Sigmoid colon (tissue), 7 donors: ENCODE results near the gene SEMA3B. TPM values are rescaled to one million over a fixed set of nuclear protein-coding genes. Genes with fewer than 3 reads are reported as not detected.

Experiments used
- DNase-seq: peaks from one replicate; pipeline ENCODE4 v3.0.0-alpha.2; 2019
- H3K27ac ChIP-seq, 4 donors: fragments of 200-600 bp; sonication (generic); one replicate each; pipeline ENCODE4 v1.5.1; 2016 to 2019; ENCODE audit warnings: mild to moderate bottlenecking in 1 of 4
- H3K27me3 ChIP-seq, 3 donors: fragments of 200-600 bp; sonication (generic); one replicate each; pipeline ENCODE4 v1.5.1; 2019; ENCODE audit warnings: mild to moderate bottlenecking in 1 of 3
- H3K36me3 ChIP-seq, 4 donors: fragments of 200-600 bp; sonication (generic); one replicate each; pipeline ENCODE4 v1.5.1; 2016 to 2019
- H3K4me1 ChIP-seq, 4 donors: fragments of 200-600 bp; sonication (generic); one replicate each; pipeline ENCODE4 v1.5.1; 2017 to 2019
- H3K4me3 ChIP-seq, 4 donors: fragments of 200-600 bp; sonication (generic); one replicate each; pipeline ENCODE4 v1.5.1; 2017 to 2019; ENCODE audit warnings: mild to moderate bottlenecking in 2 of 4, moderate library complexity in 1 of 4
- H3K9me3 ChIP-seq, 4 donors: fragments of 200-600 bp in 3 of 4; sonication (generic) in 3 of 4; one replicate each; pipeline versions ENCODE4 v1.5.1 to v1.6.1; 2013 to 2019
- EP300 ChIP-seq, 4 donors: sonication (generic); formaldehyde crosslinking; IDR thresholded peaks; one replicate each; pipeline ENCODE4 v1.6.1; 2017; ENCODE audit warnings: antibody characterized with exemption in 4 of 4
- POLR2A ChIP-seq, 2 donors: fragments of 450-650 bp; IDR thresholded peaks; one replicate each; pipeline ENCODE4 v1.6.1; 2016; ENCODE audit warnings: antibody characterized with exemption in 2 of 2, mild to moderate bottlenecking in 2 of 2, moderate library complexity in 2 of 2
- POLR2AphosphoS5 ChIP-seq, 4 donors: sonication (generic); formaldehyde crosslinking; IDR thresholded peaks; one replicate each; pipeline ENCODE4 v1.6.1; 2017; ENCODE audit warnings: antibody characterized with exemption in 4 of 4
- WGBS, 2 donors: extraction: QIAGEN DNeasy Blood & Tissue Kit; methylation state at CpG; one replicate each; pipeline ENCODE4 v1.1.7; 2013; 5-methylcytosine and 5-hydroxymethylcytosine counted together
- intact Hi-C: fragments of 100-400 bp; cut with DNase I; formaldehyde crosslinking; loops from one replicate; pipeline ENCODE4 v1.15.1; 2023
- polyA plus RNA-seq, 3 donors: library from polyadenylated mRNA; stranded (reverse); fragments of 200-250 nt; gene quantifications; one replicate each; pipeline ENCODE4 v1.2.3, GENCODE V29; 2013
- total RNA-seq, 4 donors: library from RNA; depleted of rRNA; stranded (reverse); fragments of >200 nt; gene quantifications; one replicate each; pipeline ENCODE4 v1.1.0, GENCODE V29; 2016
- TF ChIP-seq, protein P1 (sequence below), 4 experiments: fragments of 450-650 bp in 3 of 4; fragments of 200-600 bp in 1 of 4; IDR thresholded peaks; one replicate each; pipeline ENCODE4 v1.5.1; 2016 to 2019; ENCODE audit warnings: antibody characterized with exemption in 4 of 4, mild to moderate bottlenecking in 3 of 4, moderate library complexity in 2 of 4
- donor health status: healthy with polysubstance abuse.
- donor health status: Bipolar disorder and iron deficiency.
- donor health status: healthy.

SEMA3B gene
- total and polyA plus RNA-seq, 7 donors, result 7.9 to 54.6 (median 24.6) TPM

DNA sequence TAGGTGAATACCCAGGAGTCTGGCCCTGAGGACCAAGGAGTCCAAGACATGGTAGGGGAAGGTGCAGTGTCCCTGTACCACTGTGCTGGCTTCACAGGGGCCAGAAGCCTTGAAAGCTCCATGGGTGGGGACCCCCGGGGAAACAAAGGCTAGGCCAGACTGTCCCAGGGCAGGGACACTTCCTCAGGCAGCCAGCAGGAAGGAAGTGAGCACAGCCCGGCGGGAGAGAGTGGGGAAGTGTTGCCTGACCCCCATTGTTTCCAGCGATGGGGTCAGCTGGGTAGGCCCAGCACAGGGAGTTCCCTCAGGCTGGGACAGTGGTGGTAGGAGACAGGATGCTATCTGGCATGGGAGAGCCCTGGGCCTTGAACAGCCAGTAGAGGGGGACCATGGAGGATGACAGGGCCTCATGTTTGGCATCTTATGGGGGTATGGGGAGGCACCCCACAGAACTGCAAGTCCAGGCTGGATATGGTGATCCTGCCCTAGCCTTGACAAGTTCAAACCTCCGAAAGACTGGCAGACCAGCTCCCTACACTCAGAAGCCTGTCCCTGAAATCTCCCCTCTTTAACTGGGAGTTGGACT, 54.8 kb downstream of the SEMA3B start:
- DNase-seq, result no peak
- TF ChIP-seq, protein P1, sequence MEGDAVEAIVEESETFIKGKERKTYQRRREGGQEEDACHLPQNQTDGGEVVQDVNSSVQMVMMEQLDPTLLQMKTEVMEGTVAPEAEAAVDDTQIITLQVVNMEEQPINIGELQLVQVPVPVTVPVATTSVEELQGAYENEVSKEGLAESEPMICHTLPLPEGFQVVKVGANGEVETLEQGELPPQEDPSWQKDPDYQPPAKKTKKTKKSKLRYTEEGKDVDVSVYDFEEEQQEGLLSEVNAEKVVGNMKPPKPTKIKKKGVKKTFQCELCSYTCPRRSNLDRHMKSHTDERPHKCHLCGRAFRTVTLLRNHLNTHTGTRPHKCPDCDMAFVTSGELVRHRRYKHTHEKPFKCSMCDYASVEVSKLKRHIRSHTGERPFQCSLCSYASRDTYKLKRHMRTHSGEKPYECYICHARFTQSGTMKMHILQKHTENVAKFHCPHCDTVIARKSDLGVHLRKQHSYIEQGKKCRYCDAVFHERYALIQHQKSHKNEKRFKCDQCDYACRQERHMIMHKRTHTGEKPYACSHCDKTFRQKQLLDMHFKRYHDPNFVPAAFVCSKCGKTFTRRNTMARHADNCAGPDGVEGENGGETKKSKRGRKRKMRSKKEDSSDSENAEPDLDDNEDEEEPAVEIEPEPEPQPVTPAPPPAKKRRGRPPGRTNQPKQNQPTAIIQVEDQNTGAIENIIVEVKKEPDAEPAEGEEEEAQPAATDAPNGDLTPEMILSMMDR (IDR thresholded peaks at IDR 0.05), result no peak
- peak; percentile 20 to 50 (median 48) for TF ChIP-seq POLR2AphosphoS5 (IDR thresholded peaks at IDR 0.05)
- H3K36me3 ChIP-seq, result peaks cover 0 to 31% (median 4%) of the 10 kb centered on the region in 4 donors
- H3K4me3 ChIP-seq, result no peak overlapping the region
- intact Hi-C loops, result loop anchor here (5.0 to 10.0 kb wide), 2 partner anchors 131 to 1061 kb away; partner anchors contain the start of genes GNAT1 and MANF
- 63 to 73% methylated on average over 5 of the region's 5 CpGs for WGBS, 2 donors
- H3K9me3 ChIP-seq, result no peaks in the 10 kb centered on the region
- H3K27me3 ChIP-seq, result no peaks in the 10 kb centered on the region
- H3K27ac ChIP-seq, result peak overlapping the region; percentile 88 to 92 (median 92)
- H3K4me1 ChIP-seq, result peaks cover 0 to 68% (median 56%) of the 10 kb centered on the region in 4 donors

DNA sequence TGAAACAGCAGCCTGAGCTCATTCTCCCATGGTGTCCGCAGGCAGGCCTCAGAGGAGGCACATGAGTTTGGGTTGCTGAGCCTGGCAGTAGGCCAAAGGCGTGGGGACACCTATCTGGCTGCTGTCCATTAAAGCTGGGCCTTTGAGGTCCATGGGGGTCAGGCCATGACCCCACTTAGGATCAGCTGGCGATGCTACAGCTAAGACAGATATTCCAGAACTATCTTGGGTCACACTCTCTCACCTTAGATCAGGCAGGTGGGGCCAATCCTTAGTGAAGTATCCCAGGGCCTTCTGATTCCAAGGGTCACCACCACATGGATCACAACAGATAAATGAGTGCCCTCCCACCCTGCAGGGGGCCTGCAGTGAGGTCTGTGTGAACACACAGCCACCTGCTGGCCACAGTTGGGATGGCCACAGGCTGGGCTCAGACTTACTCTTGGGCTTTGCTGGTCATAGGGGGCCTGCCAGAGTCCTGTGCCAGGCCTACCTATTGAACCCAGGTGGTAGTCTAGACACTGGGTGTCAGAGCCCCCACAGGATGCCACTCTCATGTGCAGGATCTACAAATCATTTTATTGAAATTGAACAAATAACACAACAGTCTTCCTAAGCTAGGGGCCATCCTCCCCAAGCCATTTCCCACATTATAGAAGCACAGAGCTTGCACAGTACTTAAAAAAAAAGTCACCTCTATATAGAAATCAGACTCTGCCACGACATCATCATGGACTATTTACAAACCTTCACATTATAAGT, 55.6 kb downstream of the SEMA3B start:
- peaks cover 0 to 25% (median 6%) of the 10 kb centered on the region in 4 donors for H3K36me3 ChIP-seq
- WGBS, 2 donors, result 51 to 61% methylated on average over 4 of the region's 4 CpGs
- peak overlapping the region; percentile 88 to 92 (median 92) for H3K27ac ChIP-seq
- no peaks in the 10 kb centered on the region for H3K27me3 ChIP-seq
- H3K4me1 ChIP-seq, result peaks cover 0 to 63% (median 50%) of the 10 kb centered on the region in 4 donors
- DNase-seq, result no peak
- H3K4me3 ChIP-seq, result no peak overlapping the region
- H3K9me3 ChIP-seq, result no peaks in the 10 kb centered on the region
- TF ChIP-seq, protein P1 (IDR thresholded peaks at IDR 0.05), result peak; percentile 46 to 89 (median 84)
- TF ChIP-seq EP300 (IDR thresholded peaks at IDR 0.05), result no peak
- intact Hi-C loops, result loop anchor here (5.0 to 10.0 kb wide), 3 partner anchors 62 to 1060 kb away; partner anchors contain the start of genes GNAT1 and MANF

GRCh38 chr3:50325113-50325480, 56.1 kb downstream of the SEMA3B start:
- Histone ChIP-seq H3K4me3 (no peak overlapping the region), H3K27me3 (no peaks in the 10 kb centered on the region), H3K4me1 (peaks cover 0 to 57% (median 45%) of the 10 kb centered on the region in 4 donors), H3K27ac (peak overlapping the region; percentile 88 to 92 (median 92)), H3K36me3 (peaks cover 4 to 27% (median 9%) of the 10 kb centered on the region in 4 donors), H3K9me3 (no peaks in the 10 kb centered on the region)
- intact Hi-C loops, result loop anchor here (5.0 to 10.0 kb wide), 2 partner anchors 63 to 1060 kb away; partner anchors contain the start of gene MANF
- TF ChIP-seq POLR2A (IDR thresholded peaks at IDR 0.05), result no peak
- TF ChIP-seq EP300 (IDR thresholded peaks at IDR 0.05), result no peak
- TF ChIP-seq, protein P1 (IDR thresholded peaks at IDR 0.05), result no peak
- TF ChIP-seq POLR2AphosphoS5 (IDR thresholded peaks at IDR 0.05), result no peak
- 87 to 96% methylated on average over 2 of the region's 2 CpGs for WGBS, 2 donors
- no peak for DNase-seq

GRCh38 chr3:50325497-50326181, 56.7 kb downstream of the SEMA3B start:
- no peak for DNase-seq
- Histone ChIP-seq H3K4me3 (no peak overlapping the region), H3K27me3 (no peaks in the 10 kb centered on the region), H3K36me3 (peaks cover 9 to 32% (median 14%) of the 10 kb centered on the region in 4 donors), H3K9me3 (no peaks in the 10 kb centered on the region), H3K27ac (peak overlapping the region in 1 of 4 donors; percentile 92), H3K4me1 (peaks cover 0 to 51% (median 39%) of the 10 kb centered on the region in 4 donors)
- intact Hi-C loops, result loop anchor here (5.0 to 10.0 kb wide), 2 partner anchors 63 to 1059 kb away; partner anchors contain the start of gene MANF
- no peak for TF ChIP-seq POLR2AphosphoS5 (IDR thresholded peaks at IDR 0.05)
- TF ChIP-seq POLR2A (IDR thresholded peaks at IDR 0.05), result no peak
- TF ChIP-seq, protein P1 (IDR thresholded peaks at IDR 0.05), result no peak
- TF ChIP-seq EP300 (IDR thresholded peaks at IDR 0.05), result no peak
- 85 to 87% methylated on average over 11 of the region's 11 CpGs for WGBS, 2 donors
